HL-60 (cell line): ENCODE results near the gene ADAMTS13.

Experiments
- CTCF ChIP-seq: IDR thresholded peaks from one replicate; pipeline ENCODE4 v1.5.1; 2011; ENCODE audit warnings: low read length, control low read depth, inconsistent platforms; ENCODE audit not compliant: insufficient read depth
- REST ChIP-seq: IDR thresholded peaks from 2 replicates; pipeline ENCODE4 v1.6.1; 2012; ENCODE audit warnings: low read depth; ENCODE audit not compliant: insufficient replicate concordance

GRCh38 chr9:133455936-133456335 is 33.8 kb downstream of the ADAMTS13 start:
- no peak for TF ChIP-seq REST
- no peak for TF ChIP-seq CTCF
